Measurements from ENCODE around the gene ABCB1.

ABCB1 gene

GRCh38 chr7:87600130-87601124 lies at the start of gene ABCB1:
TSS of gene ABCB1 (minus strand) at chr7:87600884. CDS start at chr7:87600184, 700 bp downstream.
- DNase-seq (ENCODE audit: low read depth in 2 of 2) = peak; percentile 25 to 29

DNA sequence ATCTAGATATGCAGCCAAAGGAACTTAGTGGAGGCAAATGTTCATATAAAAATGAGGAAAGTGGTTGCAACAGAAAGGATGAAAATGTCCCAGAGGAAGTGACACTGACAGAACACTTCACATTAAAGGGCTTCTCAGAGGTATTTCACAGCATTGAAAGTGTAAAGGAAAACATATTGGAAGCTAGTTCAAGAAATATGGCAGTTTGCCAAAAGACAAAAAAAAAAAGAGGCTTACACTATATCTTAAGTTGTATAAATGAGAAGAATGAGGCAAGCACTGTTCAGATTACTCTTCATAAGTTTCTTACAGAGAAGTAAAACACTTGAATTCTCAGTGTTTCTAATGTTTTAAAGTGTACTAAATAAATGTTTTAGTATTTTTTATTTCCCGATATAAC lies 47.6 kb upstream of the ABCB1 start:
- no peak for DNase-seq (ENCODE audit: low read depth in 2 of 2)

- no peak for DNase-seq (ENCODE audit: low read depth in 2 of 2)
Measured at GRCh38 chr7:87645446-87645845, 44.8 kb upstream of the ABCB1 start.

- no peak for DNase-seq (ENCODE audit: low read depth in 2 of 2)
Measured at GRCh38 chr7:87635921-87636320, 35.2 kb upstream of the ABCB1 start.

DNA sequence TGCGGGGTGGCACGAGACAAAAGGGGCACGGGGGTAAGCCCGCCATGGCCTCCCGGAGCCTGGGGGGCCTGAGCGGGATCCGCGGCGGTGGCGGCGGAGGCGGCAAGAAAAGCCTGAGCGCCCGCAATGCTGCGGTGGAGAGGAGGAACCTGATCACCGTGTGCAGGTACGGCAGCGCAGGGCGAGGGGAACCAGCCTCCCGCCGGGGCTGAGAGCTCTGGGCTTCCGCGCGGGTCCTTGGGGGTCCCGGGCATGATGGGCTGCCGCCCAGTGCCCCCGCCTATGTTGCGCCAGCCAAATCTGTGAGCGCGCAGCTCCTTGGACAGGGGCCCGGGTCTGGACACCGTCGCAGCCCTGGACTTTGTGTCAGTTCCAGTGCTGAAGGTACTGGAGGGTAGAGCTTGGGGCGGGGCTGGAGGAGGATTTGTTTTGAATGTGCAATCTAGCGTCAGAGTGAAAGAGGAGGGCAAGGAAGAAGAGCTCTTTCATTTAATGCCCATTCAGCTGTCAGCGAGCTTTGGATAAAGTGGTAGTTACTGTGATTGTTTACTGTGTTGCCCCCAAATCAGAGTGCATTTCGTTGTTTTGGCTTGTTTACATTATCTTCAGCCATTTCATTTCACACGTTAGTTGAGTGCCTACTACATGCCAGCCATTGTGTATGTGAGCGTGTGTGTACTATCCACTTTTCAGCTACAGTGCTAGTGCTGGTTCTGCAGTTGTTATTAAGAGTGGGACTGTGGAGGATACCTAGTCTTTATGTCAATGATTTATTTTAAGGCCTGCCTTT lies 28.3 kb upstream of the ABCB1 start:
- DNase-seq (ENCODE audit: low read depth in 2 of 2) = peak in 1 of 2 donors; percentile 3

- DNase-seq (ENCODE audit: low read depth in 2 of 2) = peak in 1 of 2 donors; percentile 5
Measured at GRCh38 chr7:87627634-87627994, 26.9 kb upstream of the ABCB1 start.

DNA sequence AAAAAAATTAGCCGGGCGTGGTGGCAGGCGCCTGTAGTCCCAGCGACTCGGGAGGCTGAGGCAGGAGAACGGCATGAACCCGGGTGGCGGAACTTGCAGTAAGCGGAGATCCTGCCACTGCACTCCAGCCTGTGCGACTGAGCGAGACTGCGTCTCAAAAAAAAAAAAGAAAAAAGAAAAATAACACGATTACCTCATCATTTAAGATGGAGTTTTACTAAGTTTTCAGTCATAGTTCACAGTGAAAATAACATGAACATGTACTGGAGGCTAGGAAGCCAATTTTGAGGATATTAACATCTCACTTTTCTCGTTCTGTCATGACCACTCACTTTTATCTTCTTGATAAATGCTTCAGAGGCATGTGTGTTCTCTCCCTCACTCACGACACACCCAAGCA lies 24.4 kb upstream of the ABCB1 start:
- no peak for DNase-seq (ENCODE audit: low read depth in 2 of 2)

- DNase-seq (ENCODE audit: low read depth in 2 of 2) = no peak
Measured at GRCh38 chr7:87624628-87625027, 23.9 kb upstream of the ABCB1 start.

DNA sequence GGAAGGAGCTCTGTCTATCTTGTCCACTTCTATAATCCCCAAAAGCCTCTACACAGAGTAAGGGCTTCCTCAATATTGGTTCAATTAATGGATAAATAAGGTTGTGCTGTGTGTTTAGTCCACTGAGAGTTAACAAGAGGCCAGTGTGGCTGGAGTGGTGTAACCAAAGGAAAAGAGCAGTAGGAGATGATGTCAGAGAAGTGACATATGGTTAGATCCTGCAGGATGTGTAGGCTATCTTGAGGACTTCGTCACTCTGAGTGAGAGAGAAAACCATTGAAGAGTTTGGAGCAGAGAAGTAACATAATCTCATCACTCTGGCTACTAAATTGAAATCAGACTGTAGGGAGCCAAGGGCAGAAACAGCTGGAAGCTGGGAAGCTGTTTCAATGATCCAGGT lies 14.5 kb upstream of the ABCB1 start:
- DNase-seq (ENCODE audit: low read depth in 2 of 2) = no peak

GRCh38 chr7:87609916-87610315 lies 9.2 kb upstream of the ABCB1 start:
- no peak for DNase-seq (ENCODE audit: low read depth in 2 of 2)

GRCh38 chr7:87608431-87608830 lies 7.7 kb upstream of the ABCB1 start:
- no peak for DNase-seq (ENCODE audit: low read depth in 2 of 2)

DNA sequence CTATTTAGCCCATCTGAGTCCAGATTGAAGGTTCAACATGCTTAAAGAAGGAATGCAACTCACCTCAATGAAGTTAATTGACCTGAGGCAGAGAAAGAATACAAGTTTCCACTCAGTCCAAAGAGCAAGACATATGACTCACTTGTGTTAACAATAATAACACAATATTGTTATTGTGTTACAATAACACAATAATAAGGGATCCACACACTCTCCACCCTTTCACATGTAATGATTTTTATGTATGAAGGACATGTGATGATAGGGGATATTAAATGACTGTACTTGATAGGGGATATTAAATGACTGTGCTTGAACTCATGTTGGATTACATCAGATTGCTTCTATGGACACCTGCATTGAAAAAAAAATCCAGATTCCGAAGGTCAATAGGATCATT lies 3.6 kb upstream of the ABCB1 start:
- no peak for DNase-seq (ENCODE audit: low read depth in 2 of 2)

DNA sequence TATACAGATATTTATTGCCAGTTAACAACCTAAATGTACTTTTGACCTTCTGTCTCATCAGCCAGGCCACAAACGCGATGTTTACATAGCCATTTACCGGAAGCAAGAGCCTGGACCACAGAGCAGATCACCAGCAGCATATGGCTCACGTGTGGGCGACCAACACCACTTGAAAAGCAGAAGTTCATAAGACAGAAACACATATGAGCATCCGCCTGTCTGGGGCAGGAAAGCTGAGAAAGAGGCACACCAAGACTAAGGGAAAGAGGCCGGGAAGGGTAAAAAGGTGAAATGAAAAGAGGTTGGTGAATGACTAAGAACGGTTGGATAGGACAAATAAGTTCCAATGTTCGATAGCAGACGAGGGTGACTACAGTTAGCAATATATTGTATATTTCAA lies 1.3 kb downstream of the ABCB1 start:
- DNase-seq (ENCODE audit: low read depth in 2 of 2) = peak; percentile 27 to 33

GRCh38 chr7:87598234-87599009 lies 2.3 kb downstream of the ABCB1 start:
- no peak for DNase-seq (ENCODE audit: low read depth in 2 of 2)

DNA sequence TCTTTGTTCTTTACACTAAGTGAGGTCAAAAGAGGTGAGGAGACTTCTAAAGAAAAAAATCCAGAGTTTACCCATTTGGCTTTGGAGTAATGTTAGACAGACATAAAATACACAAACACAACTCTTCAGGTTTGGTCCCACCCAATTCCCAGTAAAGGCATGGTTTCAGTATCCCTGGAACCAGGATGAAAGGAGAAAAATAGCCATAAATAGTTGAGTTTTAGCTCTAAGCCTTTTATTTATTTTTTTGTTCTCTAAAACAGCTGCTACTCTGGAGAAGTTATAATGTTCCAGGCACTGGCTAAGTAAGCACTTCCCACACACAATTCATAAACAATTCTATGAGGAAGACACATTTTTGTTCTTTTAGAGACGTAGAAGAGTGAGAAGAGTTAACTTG lies 4.0 kb downstream of the ABCB1 start:
- DNase-seq (ENCODE audit: low read depth in 2 of 2) = no peak

GRCh38 chr7:87596136-87596535 lies 4.5 kb downstream of the ABCB1 start:
- no peak for DNase-seq (ENCODE audit: low read depth in 2 of 2)

DNA sequence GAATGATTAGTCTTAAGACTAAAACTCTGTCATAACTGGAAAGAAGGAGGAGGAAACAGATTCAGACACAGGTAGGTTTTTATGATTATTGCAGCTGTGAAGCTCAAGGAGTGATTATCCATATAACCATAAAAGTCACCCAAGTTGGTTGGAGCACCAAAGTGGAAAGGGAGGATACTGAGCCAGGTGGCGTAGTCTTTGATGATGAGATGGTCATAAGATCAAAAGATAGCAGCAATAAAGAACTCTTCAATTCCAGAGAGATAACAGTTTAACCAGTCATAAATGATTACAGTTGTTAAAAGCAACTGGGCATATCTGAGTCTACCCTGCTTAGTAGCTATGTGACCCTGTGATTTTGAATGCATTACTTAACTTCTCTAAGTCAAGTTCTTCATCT lies 8.4 kb downstream of the ABCB1 start:
- no peak for DNase-seq (ENCODE audit: low read depth in 2 of 2)

- no peak for DNase-seq (ENCODE audit: low read depth in 2 of 2)
Measured at GRCh38 chr7:87591211-87591610, 9.5 kb downstream of the ABCB1 start.

GRCh38 chr7:87590578-87590977 lies 10.1 kb downstream of the ABCB1 start:
- no peak for DNase-seq (ENCODE audit: low read depth in 2 of 2)

- DNase-seq (ENCODE audit: low read depth in 2 of 2) = no peak
Measured at GRCh38 chr7:87589631-87590030, 11.1 kb downstream of the ABCB1 start.

DNA sequence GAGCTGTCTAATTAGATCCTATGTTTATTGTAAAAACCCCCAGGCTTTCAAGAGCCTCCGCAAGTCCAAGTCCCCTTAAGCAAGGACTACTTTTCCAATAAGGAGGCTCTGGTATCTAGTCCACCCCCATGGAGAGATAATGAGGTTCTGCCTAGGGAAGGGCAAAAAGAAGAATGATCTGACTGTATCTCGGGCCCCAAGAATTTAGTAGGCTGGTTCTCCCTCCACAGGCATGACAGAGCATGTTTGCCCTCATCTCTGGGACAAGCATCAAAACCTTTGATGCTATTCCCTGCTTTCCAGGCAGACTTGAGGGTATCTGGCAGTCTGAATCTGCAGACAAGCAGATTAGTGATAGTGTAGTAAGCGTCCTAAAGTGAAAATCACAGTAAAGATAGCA lies 19.0 kb downstream of the ABCB1 start:
- DNase-seq (ENCODE audit: low read depth in 2 of 2) = no peak

- no peak for DNase-seq (ENCODE audit: low read depth in 2 of 2)
Measured at GRCh38 chr7:87580636-87581035, 20.0 kb downstream of the ABCB1 start.

Measured in stimulated activated CD8-positive, alpha-beta memory T cell treated with anti-CD3 and anti-CD28 coated beads, Interleukin-2, amount 100 ng/mL, for 48 hours (primary cell).